A673 (cell line): ENCODE measurements around the gene MYH10. TPM values are rescaled to one million over a fixed set of nuclear protein-coding genes. Genes with fewer than 3 reads are reported as not detected.

Experiments
- BruUV-seq: library from RNA; stranded (reverse); fragments of 400-500 nt; replicated peaks from 2 replicates; lab custom pipeline; 2021; lab: Mats Ljungman, UMichigan
- CTCF ChIA-PET: fragments of 300-600 bp; sonication (Branson Sonifier 250); formaldehyde crosslinking; loops from one replicate; lab custom pipeline; 2022; ENCODE audit warnings: antibody characterized with exemption; lab: Charles Lee
- POLR2A ChIA-PET: fragments of 300-600 bp; sonication (Branson Sonifier 250); formaldehyde crosslinking; loops from one replicate; lab custom pipeline; 2022; ENCODE audit warnings: antibody characterized with exemption; ENCODE audit not compliant: low non-redundant PET; lab: Charles Lee
- DNase-seq: peaks from one replicate; pipeline ENCODE4 v3.0.0-alpha.2; 2015; ENCODE audit warnings: low spot score
- H3K27ac ChIP-seq: fragments of 200-600 bp; sonication (generic); 2 replicates; pipeline ENCODE4 v1.5.1; 2016; ENCODE audit warnings: mixed run types, low read depth, mild to moderate bottlenecking, mixed read lengths, antibody characterized with exemption, low read length; ENCODE audit not compliant: poor library complexity, severe bottlenecking
- H3K27me3 ChIP-seq: fragments of 200-600 bp; sonication (generic); replicated peaks from 2 replicates; pipeline ENCODE4 v1.6.1; 2017; ENCODE audit warnings: mixed run types, low read depth, mild to moderate bottlenecking, mixed read lengths, antibody characterized with exemption, low read length; ENCODE audit not compliant: insufficient read depth, poor library complexity
- H3K36me3 ChIP-seq: fragments of 200-600 bp; sonication (generic); 2 replicates; pipeline ENCODE4 v1.6.1; 2016; ENCODE audit warnings: mixed run types, mild to moderate bottlenecking, mixed read lengths, antibody characterized with exemption, low read length; ENCODE audit not compliant: insufficient read depth, poor library complexity, severe bottlenecking
- H3K4me1 ChIP-seq: fragments of 200-600 bp; sonication (generic); 2 replicates; pipeline ENCODE4 v1.6.1; 2017; ENCODE audit warnings: mixed run types, mild to moderate bottlenecking, mixed read lengths, antibody characterized with exemption, low read length; ENCODE audit not compliant: insufficient read depth, poor library complexity, severe bottlenecking
- H3K4me3 ChIP-seq: fragments of 200-600 bp; sonication (generic); 2 replicates; pipeline ENCODE4 v1.5.1; 2016; ENCODE audit warnings: low read depth, mixed run types, mild to moderate bottlenecking, mixed read lengths, low read length; ENCODE audit not compliant: poor library complexity, severe bottlenecking
- H3K9me3 ChIP-seq: fragments of 200-600 bp; sonication (generic); 2 replicates; pipeline ENCODE4 v1.6.1; 2016; ENCODE audit warnings: mixed run types, low read depth, mild to moderate bottlenecking, mixed read lengths, antibody characterized with exemption, low read length; ENCODE audit not compliant: poor library complexity, severe bottlenecking
- EZH2 ChIP-seq: fragments of 200-600 bp; sonication (generic); IDR thresholded peaks from 2 replicates; pipeline ENCODE4 v1.6.1; 2017; ENCODE audit warnings: borderline replicate concordance, low read depth, mild to moderate bottlenecking, mixed read lengths, antibody characterized with exemption, low read length; ENCODE audit not compliant: poor library complexity, severe bottlenecking
- intact Hi-C: fragments of 100-400 bp; cut with micrococcal nuclease; formaldehyde crosslinking; loops from one replicate; pipeline ENCODE4 v1.10.0; 2022; ENCODE audit not compliant: unreplicated experiment
- total RNA-seq: library from RNA; stranded (reverse); gene quantifications from 2 replicates; pipeline ENCODE4 v1.2.3, GENCODE V29; 2021
- TF ChIP-seq, protein P1 (sequence below): fragments of 300-800, 200-600 bp; sonication (generic); conservative IDR thresholded peaks from 2 replicates; pipeline ENCODE4 v1.5.1; 2017; ENCODE audit warnings: low read depth, mild to moderate bottlenecking, antibody characterized with exemption, low read length, moderate library complexity, mixed read lengths

MYH10 gene
- total RNA-seq, 1 experiment from 2014 or later, result 129 TPM

DNA sequence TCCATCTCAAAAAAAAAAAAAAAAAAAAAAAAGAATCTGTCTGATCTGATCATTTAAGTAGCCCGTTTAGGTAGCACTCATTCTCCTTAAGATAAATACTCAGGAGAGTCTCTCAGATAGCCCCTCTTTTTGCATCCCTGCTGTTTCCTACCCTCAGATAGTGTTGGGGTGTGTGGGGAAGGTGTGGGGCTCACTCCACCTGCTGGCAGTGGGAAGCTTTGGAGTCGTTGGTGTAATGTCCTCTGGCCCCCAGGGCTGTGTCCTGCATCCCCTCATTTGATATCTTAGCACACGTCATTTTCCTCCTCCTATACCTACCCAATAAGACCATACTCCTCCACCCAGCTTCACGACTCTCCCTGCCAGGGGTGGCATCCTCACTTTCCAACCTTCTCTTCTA is 20.5 kb upstream of the MYH10 start:
- intact Hi-C loops, result no loop called here
- TF ChIP-seq, protein P1, sequence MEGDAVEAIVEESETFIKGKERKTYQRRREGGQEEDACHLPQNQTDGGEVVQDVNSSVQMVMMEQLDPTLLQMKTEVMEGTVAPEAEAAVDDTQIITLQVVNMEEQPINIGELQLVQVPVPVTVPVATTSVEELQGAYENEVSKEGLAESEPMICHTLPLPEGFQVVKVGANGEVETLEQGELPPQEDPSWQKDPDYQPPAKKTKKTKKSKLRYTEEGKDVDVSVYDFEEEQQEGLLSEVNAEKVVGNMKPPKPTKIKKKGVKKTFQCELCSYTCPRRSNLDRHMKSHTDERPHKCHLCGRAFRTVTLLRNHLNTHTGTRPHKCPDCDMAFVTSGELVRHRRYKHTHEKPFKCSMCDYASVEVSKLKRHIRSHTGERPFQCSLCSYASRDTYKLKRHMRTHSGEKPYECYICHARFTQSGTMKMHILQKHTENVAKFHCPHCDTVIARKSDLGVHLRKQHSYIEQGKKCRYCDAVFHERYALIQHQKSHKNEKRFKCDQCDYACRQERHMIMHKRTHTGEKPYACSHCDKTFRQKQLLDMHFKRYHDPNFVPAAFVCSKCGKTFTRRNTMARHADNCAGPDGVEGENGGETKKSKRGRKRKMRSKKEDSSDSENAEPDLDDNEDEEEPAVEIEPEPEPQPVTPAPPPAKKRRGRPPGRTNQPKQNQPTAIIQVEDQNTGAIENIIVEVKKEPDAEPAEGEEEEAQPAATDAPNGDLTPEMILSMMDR, result 0 out of 2 replicates have a peak, but pooled peaks have one; percentile 14
- TF ChIP-seq EZH2, result no peak
- POLR2A ChIA-PET, result interaction anchor here (0.6 to 0.7 kb wide), 2 partner anchors 65 to 158 kb away, joined by 3 to 22 read pairs; no protein-coding TSS in a partner anchor

DNA sequence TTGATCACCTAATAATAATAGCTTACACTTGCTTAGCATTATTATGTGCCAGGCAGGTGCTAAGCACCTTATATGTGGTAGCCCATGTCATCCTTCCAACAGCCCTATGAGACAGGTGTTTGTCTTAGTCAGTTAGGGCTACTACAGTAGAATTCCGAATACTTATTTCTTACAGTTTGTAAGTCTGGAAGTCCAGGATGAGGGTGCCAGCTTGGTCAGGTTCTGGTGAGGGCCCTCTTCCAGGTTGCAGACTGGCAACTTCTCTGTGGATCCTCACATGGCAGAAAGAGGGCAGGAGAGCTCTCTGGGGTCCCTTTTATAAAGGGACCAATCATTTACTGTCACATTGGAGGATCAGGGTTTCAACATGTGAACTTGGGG is 19.6 kb upstream of the MYH10 start:
- ChIA-PET POLR2A (interaction anchor here (0.5 to 0.7 kb wide), 2 partner anchors 64 to 70 kb away, joined by 5 to 22 read pairs; no protein-coding TSS in a partner anchor), CTCF (no interaction called here)
- H3K27ac ChIP-seq, result no peak overlapping the region
- no peaks in the 10 kb centered on the region for H3K27me3 ChIP-seq
- H3K4me3 ChIP-seq, result no peak overlapping the region
- no peak for TF ChIP-seq EZH2
- TF ChIP-seq, protein P1, result no peak
- no peak for DNase-seq
- no TSS peak for BruUV-seq
- no peaks in the 10 kb centered on the region for H3K36me3 ChIP-seq
- intact Hi-C loops, result no loop called here
- H3K4me1 ChIP-seq, result no peaks in the 10 kb centered on the region
- H3K9me3 ChIP-seq, result no peaks in the 10 kb centered on the region

More for the DNA sequence above, 20.5 kb upstream of the MYH10 start:
- no peaks in the 10 kb centered on the region for H3K27me3 ChIP-seq
- H3K9me3 ChIP-seq, result no peaks in the 10 kb centered on the region
- H3K36me3 ChIP-seq, result no peaks in the 10 kb centered on the region
- H3K27ac ChIP-seq, result no peak overlapping the region
- BruUV-seq, result no TSS peak
- CTCF ChIA-PET, result interaction anchor here (0.7 kb wide), 1 partner anchor 77 kb away, joined by 6 read pairs; no protein-coding TSS in a partner anchor
- no peaks in the 10 kb centered on the region for H3K4me1 ChIP-seq
- no peak overlapping the region for H3K4me3 ChIP-seq
- no peak for DNase-seq

DNA sequence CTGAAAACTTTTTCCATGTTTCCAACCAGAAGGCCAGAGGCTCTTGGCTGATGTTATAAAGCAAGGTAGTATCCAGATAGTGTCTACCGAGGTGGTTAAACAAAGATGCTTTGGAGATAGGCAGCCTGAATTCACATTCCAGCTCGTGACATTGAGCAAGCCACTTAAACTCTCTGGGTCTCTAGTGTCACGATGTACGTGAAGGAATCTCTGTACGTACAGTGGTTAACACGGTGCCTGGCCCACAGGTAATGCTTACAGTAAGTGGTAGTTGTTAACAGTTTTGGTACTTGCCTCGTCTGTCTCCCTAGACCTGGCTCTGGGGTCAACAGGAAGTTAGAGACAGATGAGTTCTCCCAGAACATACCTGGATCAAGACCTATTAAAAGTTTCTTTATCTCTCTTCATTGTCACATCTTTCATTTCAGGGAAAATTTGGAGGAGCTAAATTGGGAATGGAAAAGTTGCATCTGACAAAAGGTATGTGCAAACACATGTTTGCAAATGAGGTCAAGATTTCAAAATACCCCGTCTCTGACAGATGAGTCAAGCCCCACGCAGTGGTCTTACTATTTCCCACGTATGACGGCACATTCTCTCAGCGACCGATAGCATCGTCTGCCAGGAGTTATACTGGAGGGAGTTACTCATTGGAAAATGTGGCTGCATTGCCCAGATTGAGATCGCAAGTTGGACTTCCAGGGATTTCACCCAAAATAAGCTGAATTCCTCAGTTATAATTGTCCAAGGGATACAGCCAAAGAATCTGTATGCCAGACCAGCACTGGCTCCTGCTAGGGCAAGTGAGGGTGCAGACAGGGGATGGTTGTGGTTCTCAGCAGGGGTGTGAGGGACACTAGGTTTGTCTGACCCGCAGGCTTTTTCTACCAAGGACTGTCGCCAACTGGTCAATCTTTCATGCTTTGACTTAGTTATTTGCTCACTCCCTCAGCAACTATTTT is 18.9 kb upstream of the MYH10 start:
- no peak for DNase-seq
- intact Hi-C loops, result no loop called here
- CTCF ChIA-PET, result no interaction called here
- Histone ChIP-seq H3K27me3 (no peaks in the 10 kb centered on the region), H3K9me3 (no peaks in the 10 kb centered on the region), H3K27ac (no peak overlapping the region), H3K36me3 (no peaks in the 10 kb centered on the region), H3K4me1 (no peaks in the 10 kb centered on the region), H3K4me3 (no peak overlapping the region)
- POLR2A ChIA-PET, result no interaction called here
- TF ChIP-seq EZH2, result no peak
- TF ChIP-seq, protein P1, result no peak
- BruUV-seq, result no TSS peak
